Left colon (tissue), 2 donors: ENCODE measurements around the gene SLC25A36. TPM values are rescaled to one million over a fixed set of nuclear protein-coding genes. Genes with fewer than 3 reads are reported as not detected.

ENCODE experiments used
- ATAC-seq: fragments of 200-7000 bp; cut with Tn5 transposase; one replicate; pipeline ENCODE4 v1.9.1; 2020; ENCODE audit warnings: mild to moderate bottlenecking, moderate library complexity
- DNase-seq, 2 donors: peaks; one replicate each; pipeline ENCODE4 v3.0.0-alpha.2; 2020
- intact Hi-C, 2 donors: fragments of 100-400 bp; cut with DNase I in 1 of 2; cut with micrococcal nuclease in 1 of 2; formaldehyde crosslinking; loops; one replicate each; pipeline versions ENCODE4 v1.11.2 to v1.14.0; 2022; cut with DNase I, micrococcal nuclease
- total RNA-seq, 2 donors: library from RNA; stranded (reverse); fragmentation: NEBNext Ultra II Directional; extraction: Animal tissue kit (Norgen Biotek cat#: 25700); gene quantifications; one replicate each; pipeline ENCODE4 v1.2.1, GENCODE V29; 2021
- donor health status: DM: no; HTN: no; CAD: no.
- donor health status: DM: yes; HTN: yes; CAD: no.

SLC25A36 gene
- total RNA-seq, 2 donors from 2014 or later, result 36.7 to 48.6 TPM

DNA sequence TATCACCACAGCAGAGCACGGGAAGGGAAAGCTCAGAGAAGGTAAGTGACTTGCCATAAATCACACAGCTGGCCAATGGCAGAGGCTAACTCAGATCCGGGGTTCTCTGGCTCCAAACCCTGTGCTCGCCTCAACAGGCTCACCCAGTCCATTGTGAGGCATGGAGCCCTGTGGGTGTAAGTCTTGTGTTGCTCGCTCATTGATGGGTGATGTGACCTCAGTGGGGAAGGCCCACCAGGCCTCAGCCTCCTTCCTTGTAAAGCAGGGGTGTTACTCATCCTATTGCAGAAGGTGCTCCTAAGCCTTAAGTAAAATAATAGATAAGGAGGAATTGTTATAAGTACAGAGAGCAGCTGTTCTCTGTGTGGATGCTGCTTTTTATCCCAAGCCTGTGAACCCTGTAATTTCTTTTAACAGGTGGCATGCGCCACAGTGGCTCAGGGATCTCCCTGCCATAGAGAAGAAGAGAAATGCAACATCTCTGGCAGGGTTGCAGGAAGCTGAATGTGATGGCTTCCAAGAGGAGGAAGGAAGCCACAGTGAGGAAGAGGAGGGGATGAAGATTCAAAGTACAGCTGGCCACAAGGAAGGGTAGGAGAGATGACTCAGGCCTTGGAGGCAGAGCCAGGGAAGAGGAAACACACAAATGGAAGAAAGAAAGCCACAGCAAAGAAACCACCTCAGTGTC is 78.7 kb downstream of the SLC25A36 start:
- no peak for ATAC-seq
- intact Hi-C loops, result no loop called here
- no peak for DNase-seq

DNA sequence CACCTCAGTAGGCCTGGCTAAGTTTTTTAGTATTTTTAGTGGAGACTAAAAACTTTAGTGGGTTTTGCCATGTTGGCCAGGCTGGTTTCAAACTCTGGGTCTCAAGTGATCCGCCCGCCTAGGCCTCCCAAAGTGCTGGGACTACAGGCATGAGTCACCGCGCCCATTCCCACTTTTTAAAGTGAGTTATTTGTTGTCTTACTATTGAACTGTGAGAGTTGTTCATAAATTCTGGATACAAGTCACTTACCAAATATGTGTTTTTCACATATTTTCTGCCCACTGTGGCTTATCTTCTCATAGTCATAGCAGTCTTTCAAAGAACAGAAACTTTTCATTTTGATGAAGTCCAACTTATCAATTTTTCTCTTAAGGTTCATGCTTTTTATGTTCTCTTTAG is 79.6 kb downstream of the SLC25A36 start:
- ATAC-seq (no peak), DNase-seq (no peak)
- intact Hi-C loops, result no loop called here

Other genes with a start within 250 kb of the SLC25A36 start
- under 1 TPM in 1 of 2 donors, not detected in 1; 0.14 TPM for gene SPSB4, start 109.5 kb downstream of the SLC25A36 start, total RNA-seq